Measurements from ENCODE around the gene RLN3. TPM values are rescaled to one million over a fixed set of nuclear protein-coding genes. Genes with fewer than 3 reads are reported as not detected.
"Not testable (repeated sequence)": the region's sequence is repeated elsewhere in the genome, so short reads cannot be mapped to it uniquely, and the experiment has no call there.

RLN3 gene
- total RNA-seq, 1 donor from 2014 or later = not detected

DNA sequence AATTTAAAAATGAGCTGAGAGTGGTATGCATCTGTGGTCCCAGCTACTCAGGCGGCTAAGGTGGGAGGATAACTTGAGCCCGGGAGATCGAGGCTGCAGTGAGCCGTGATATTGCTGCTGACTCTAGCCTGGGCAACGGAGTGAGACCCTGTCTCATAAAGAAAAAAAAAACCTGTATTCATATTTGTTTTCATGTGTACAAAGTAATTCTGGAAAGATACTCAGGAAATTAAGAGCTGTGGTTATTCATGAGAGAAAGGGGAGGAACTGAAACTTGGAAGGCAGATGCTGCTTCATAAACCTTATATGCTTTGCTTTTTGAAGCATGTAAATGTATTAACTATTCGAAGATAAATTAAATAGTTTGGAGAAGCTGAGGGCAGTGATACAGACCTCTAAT is 8.8 kb upstream of the RLN3 start:
- Mint-ChIP-seq H3K36me3 (ENCODE audit: low read depth) (no peaks in the 10 kb centered on the region), H3K9me3 (no peaks in the 10 kb centered on the region), H3K27me3 (ENCODE audit: low read depth) (no peaks in the 10 kb centered on the region), H3K4me3 (no peak overlapping the region), H3K27ac (ENCODE audit: unreplicated experiment) (no peak overlapping the region), H3K4me1 (peaks cover 6% of the 10 kb centered on the region)
- DNase-seq (ENCODE audit: low read depth, low spot score) = no peak
- TF ChIP-seq, protein P1, sequence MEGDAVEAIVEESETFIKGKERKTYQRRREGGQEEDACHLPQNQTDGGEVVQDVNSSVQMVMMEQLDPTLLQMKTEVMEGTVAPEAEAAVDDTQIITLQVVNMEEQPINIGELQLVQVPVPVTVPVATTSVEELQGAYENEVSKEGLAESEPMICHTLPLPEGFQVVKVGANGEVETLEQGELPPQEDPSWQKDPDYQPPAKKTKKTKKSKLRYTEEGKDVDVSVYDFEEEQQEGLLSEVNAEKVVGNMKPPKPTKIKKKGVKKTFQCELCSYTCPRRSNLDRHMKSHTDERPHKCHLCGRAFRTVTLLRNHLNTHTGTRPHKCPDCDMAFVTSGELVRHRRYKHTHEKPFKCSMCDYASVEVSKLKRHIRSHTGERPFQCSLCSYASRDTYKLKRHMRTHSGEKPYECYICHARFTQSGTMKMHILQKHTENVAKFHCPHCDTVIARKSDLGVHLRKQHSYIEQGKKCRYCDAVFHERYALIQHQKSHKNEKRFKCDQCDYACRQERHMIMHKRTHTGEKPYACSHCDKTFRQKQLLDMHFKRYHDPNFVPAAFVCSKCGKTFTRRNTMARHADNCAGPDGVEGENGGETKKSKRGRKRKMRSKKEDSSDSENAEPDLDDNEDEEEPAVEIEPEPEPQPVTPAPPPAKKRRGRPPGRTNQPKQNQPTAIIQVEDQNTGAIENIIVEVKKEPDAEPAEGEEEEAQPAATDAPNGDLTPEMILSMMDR (conservative IDR thresholded peaks at IDR 0.05) = no peak

DNA sequence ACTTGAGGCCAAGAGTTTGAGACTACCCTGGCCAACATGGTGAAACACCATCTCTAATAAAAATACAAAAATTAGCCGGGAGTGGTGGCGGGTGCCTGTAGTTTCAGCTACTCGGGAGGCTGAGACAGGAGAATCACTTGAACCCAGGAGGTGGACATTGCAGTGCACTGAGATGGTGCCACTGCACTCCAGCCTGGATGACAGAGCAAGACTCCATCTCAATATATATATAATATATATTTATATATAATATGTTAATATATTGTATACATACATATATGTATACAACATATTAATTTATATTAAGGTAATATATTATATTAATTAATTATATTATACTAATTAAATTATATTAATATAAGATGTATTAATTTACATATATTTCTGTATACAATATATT is 8.2 kb upstream of the RLN3 start:
- not testable (repeated sequence) for H3K27me3 Mint-ChIP-seq (ENCODE audit: low read depth); H3K36me3 Mint-ChIP-seq (ENCODE audit: low read depth); DNase-seq (ENCODE audit: low read depth, low spot score); H3K27ac Mint-ChIP-seq (ENCODE audit: unreplicated experiment); H3K9me3 Mint-ChIP-seq; H3K4me1 Mint-ChIP-seq; H3K4me3 Mint-ChIP-seq

DNA sequence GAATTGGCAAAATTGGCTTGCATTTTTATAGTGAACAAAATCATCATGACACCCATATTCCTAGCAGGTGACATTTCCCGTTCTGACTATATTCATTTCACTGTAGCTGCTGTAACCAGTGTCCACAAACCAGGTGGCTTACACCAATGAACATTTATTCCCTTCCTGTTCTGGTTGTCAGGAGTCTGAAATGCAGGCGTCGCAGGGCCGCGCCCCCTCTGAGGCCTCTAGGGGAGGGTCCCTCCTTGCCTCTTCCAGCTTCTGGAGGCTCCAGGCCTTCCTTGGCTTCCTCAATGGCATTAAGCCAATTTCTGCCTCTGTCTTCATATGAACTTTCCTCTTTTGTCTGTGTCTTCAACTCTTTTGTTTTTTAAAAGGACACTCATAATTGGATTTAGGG is 6.5 kb upstream of the RLN3 start:
- TF ChIP-seq, protein P1 (conservative IDR thresholded peaks at IDR 0.05) = no peak
- Mint-ChIP-seq H3K9me3 (no peaks in the 10 kb centered on the region), H3K36me3 (ENCODE audit: low read depth) (no peaks in the 10 kb centered on the region), H3K4me1 (peaks cover 6% of the 10 kb centered on the region), H3K4me3 (no peak overlapping the region), H3K27ac (ENCODE audit: unreplicated experiment) (no peak overlapping the region), H3K27me3 (ENCODE audit: low read depth) (no peaks in the 10 kb centered on the region)
- no peak for DNase-seq (ENCODE audit: low read depth, low spot score)

DNA sequence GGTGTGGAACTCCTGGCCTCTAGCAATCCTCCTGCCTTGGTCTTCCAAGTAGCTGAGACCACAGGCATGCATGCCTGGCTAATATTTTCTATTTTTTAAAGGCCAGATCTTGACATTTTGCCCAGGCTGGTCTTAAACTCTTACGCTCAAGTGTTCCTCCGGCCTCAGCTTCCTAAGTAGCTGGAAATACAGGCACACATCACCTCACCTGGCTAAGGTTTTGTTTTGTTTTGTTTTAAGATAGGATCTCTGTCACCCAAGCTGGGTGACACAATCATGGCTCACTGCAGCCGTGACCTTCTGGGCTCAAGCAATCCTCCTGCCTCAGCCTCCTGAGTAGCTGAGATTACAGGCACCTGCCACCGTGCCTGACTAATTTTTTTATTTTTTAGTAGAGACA is 5.5 kb upstream of the RLN3 start:
- Mint-ChIP-seq H3K9me3 (no peaks in the 10 kb centered on the region), H3K4me1 (peaks cover 6% of the 10 kb centered on the region), H3K27me3 (ENCODE audit: low read depth) (no peaks in the 10 kb centered on the region), H3K4me3 (no peak overlapping the region), H3K27ac (ENCODE audit: unreplicated experiment) (no peak overlapping the region), H3K36me3 (ENCODE audit: low read depth) (no peaks in the 10 kb centered on the region)
- no peak for DNase-seq (ENCODE audit: low read depth, low spot score)
- TF ChIP-seq, protein P1 (conservative IDR thresholded peaks at IDR 0.05) = no peak

GRCh38 chr19:14023404-14024235 is 4.3 kb upstream of the RLN3 start:
- Mint-ChIP-seq H3K4me1 (peaks cover 6% of the 10 kb centered on the region), H3K9me3 (no peaks in the 10 kb centered on the region), H3K36me3 (ENCODE audit: low read depth) (no peaks in the 10 kb centered on the region), H3K4me3 (no peak overlapping the region), H3K27ac (ENCODE audit: unreplicated experiment) (peak overlapping the region; percentile 92), H3K27me3 (ENCODE audit: low read depth) (peaks cover 5% of the 10 kb centered on the region)
- DNase-seq (ENCODE audit: low read depth, low spot score) = peak; percentile 59
- TF ChIP-seq, protein P1 (conservative IDR thresholded peaks at IDR 0.05) = peak; percentile 63

DNA sequence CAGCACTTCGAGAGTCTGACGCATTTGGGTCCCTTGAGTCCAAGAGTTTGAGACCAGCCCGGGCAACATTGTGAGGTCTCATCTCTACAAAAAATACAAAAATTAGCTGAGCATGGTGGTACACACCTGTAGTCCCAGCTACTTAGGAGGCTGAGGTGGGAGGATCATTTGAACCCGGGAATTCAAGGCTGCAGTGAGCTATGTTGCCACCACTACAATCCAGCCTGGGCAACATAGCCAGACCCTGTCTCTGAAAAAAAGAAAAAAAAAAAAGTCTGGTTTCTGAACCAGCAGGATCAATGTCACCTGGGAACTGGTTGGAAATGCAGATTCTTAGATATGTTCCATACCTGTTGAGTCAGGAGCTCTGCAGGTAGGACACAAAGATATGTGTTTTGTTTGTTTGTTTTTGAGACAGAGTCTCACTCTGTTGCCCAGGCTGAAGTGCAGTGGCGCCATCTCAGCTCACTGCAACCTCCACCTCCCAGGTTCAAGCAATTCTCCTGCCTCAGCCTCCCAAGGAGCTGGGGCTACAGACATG is 1.2 kb upstream of the RLN3 start:
- H3K4me3 Mint-ChIP-seq; H3K27ac Mint-ChIP-seq (ENCODE audit: unreplicated experiment); DNase-seq (ENCODE audit: low read depth, low spot score); H3K9me3 Mint-ChIP-seq; H3K36me3 Mint-ChIP-seq (ENCODE audit: low read depth): not testable (repeated sequence)
- Mint-ChIP-seq H3K4me1 (peaks cover 12% of the 10 kb centered on the region), H3K27me3 (ENCODE audit: low read depth) (peaks cover 21% of the 10 kb centered on the region)

Data from neural crest cell (in vitro differentiated cells).